ENCODE results near the gene SENP3.
"Not testable (repeated sequence)": the region's sequence is repeated elsewhere in the genome, so short reads cannot be mapped to it uniquely, and the experiment has no call there.

SENP3 gene

DNA sequence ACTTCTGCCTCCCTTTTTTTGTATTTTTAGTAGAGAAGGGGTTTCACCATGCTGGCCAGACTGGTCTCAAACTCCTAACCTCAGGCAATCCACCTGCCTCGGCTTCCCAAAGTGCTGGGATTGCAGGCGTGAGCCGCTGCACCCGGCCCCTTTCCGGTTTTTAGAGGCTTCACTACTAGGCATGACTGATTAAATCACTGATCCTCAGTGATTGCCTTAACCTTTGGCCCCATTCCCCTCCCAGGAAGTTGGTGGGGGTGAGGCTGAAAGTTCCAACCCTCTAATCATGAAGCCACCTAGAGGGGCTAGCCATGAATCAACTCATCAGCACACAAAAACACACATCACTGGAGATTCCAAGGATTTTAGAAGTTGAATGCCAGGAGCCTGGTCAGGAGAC is 35.8 kb downstream of the SENP3 start:
- not testable (repeated sequence) for DNase-seq (ENCODE audit: low spot score)

DNA sequence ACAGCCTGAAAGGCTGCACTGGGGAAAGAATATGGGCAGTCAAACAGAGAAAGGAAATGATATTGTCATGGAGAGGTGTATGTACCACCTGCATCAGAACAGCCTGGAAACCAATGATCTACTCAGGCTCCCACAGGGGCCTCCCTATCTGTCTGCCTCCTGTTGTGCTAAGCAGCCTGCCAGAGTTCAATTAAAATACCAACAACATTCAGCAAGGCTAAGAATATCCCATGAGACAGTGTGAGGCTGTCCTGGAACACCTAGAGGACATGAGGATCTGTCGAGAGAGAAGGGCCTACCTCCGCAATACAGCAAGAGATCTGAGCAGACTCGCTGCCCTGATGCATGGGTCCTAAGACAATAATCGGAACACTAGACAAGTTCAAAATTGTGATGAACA is 44.6 kb downstream of the SENP3 start:
- no peak for DNase-seq (ENCODE audit: low spot score)

DNA sequence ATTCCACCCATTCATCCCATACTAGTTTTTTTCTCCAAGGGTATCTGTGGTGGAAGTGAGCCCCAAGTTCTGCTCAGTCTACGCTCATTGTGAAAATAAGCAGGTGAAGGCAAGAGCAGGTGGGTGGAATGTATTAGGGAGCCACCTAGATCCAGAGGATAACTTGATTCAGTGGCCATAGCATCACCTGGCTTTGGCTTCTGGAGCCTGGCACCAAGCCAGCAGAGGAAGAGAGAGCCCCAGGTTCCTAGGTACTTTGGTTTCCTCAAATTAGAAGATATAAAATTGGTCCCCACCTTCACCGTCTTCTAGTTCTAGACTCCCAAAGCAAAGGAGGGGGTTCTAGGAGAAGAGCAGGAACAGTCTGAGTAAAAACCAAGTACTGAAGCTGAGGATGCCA is 48.9 kb downstream of the SENP3 start:
- DNase-seq (ENCODE audit: low spot score) = no peak

DNA sequence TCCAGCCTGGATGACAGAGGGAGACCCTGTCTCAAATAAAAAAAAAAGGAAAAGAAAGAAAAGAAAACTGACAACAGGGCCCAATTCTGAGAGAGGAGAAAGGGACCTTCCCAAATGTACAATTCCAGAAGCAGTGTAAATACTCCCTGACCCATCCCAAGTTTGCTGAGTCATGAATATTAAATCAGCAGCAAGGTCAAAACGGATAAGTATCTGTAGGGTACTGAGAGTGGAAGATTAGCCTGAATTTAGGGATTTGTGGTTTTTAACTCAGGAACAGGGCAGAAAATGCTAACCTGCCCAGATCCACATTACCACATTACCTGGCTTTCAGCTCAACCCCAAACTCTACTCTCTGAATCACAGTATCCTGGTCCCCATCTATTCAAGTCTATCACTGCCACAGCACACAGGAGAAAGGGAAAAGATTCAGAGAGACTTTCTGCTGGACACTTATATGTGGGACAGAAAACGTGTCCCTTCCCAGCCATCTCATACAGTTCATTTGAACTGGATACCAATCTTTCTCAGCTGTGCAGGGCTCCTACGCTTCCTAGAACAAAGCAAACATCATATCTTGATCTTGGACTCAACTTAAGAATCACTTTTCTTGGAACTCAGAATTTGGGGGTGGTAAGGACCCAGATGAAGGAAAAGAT is 50.0 kb downstream of the SENP3 start:
- DNase-seq (ENCODE audit: low spot score) = no peak

DNA sequence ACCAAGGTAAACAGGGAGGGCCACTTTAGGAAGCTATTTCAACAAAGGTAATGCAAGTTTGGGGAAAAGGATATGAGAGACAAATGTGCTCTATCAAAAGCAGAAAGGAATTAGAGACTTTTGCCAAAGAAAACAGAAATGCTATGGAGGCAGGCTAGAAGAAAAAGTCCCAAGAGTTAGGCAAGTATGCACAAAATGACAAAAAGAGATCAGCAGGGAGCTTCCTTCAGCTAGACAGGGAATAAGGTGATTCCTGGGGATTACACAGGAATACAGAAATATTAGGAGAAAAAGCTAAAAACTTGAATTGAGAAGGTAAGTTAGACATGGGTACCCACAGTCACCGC is 50.5 kb downstream of the SENP3 start:
- no peak for DNase-seq (ENCODE audit: low spot score)

DNA sequence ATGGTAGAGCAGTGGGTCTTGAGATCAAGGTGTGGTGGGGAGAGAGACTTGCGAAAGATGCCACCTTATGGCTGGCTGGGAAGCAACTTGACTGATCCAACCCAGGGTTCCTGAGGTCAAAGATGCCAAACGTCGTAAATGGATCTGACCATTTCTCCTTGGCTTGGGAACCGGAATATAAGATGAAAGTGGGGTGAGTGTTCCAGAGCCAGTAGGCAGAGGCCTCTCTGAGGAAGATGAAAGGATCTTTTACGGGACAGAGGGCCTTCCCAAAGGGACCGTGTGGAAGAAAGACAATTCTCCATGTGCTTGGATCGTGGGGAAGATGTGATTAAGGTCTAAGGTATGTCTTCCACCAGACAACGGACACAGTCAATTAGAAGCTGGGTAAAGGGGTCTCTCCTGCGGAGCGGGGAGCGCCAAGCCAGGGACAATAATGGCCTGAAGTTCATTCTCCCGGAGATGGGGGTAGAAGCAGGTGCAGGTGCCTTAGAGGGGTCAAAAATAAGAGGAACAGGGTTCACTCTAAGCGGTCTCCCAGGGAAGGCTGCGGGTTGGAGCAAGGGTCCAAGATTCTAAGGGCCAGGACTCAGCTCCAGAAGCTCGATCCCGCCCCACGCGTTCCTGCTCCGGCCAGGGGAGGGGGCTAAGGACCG is 52.2 kb downstream of the SENP3 start:
- no peak for DNase-seq (ENCODE audit: low spot score)

DNA sequence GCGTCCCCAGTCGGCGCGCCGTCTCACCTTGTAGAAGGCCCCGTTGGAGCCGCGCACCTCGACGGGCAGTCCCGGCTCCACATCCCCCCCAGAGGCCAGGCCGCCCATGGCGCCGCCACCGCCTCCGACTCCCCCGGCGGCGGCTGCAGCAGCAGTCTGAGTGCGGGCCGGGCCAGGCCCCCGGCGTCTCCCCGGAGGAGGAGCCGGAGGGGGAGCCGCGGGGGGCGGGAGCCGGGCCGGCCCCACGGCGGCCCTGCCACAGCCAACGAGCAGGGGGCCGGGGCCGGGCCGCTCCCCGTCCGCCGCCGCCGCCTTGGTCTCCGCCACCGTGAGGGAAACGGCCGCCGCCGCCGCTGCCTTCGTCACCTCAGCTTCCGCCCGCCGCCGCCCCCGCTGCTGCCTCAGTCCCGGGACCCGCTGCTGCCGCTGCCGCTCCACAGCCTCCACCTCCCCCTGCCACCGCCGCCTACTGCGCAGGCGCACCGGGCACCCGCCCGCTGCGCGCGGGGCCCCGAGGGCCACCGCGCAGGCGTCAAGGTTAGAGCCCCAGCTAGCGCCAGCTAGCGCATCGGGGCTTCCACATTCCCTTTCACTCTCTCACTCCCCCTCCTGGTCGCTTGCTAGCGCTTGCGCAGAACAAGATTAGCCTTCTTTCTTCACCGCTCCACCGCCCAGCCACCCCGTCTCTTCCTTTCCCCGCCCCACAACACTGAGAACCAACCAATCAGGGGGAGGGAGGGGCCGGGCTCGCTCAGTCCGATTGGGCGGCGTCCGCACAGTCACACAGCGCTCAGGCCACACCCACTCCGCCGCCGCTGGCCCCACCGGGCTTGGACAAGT is 52.9 kb downstream of the SENP3 start, which contains the start of gene FXR2:
Gene FXR2, minus strand, starts transcription at position 473 of the 840 bp plus-strand sequence. Its CDS starts 365 bp downstream, at position 108.
- DNase-seq (ENCODE audit: low spot score) = peak; percentile 100

DNA sequence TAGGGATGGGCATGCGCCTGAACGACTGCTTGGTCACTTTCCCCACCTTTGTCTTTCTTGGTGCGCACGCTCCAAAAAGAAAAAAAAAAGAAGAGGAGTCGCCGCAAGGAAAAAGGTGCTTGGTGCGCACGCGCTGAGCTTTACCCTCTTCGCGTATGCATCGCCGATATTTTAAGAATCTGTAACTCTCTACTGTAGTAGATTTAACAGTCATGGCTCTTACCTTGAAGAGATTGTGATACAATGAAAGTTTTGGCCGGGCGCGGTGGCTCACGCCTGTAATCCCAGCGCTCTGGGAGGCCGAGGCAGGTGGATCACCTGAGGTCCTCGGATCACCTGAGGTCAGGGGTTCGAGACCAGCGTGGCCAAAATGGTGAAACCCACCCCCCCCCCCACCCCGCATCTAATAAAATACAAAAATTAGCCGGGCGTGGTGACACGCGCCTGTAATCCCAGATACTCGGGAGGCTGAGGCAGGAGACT is 53.6 kb downstream of the SENP3 start:
- DNase-seq (ENCODE audit: low spot score) = no peak

DNA sequence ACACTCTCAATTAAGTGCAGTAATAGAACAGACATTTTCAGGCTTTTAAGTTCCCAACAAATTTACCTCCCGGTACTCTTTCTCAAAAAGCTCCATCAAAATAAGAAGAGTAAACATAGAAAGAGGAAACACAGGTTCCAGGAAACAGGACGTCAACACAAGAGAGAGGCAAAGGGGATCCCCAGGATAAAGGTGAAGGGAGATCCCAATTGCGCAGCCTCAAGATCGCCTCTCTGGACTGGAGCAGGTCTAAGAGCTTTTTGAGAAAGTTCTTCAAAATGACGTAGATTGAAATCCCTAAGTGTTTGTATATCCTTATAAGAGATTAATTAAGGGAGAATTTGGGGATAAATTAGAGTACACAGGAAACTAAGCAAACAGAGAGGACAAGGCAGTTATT is 56.9 kb downstream of the SENP3 start:
- DNase-seq (ENCODE audit: low spot score) = no peak

DNA sequence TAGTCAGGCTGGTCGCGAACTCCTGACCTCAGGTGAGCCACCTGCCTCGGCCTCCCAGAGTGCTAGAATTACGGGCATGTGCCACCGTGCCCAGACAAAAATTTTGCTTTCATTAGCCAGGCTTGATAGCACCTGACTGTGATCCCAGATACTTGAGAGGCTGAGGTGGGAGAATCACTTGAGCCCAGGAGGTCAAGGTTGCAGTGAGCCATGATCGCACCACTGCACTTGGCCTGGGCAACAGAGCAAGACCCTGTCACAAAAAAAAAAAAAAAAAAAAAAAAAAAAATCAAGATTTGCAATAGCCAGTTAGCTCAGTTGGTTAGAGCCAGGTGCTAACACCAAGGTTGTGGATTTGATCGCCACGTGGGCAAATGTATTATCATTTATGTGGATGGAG is 59.1 kb downstream of the SENP3 start:
- no peak for DNase-seq (ENCODE audit: low spot score)

Data from CD4-positive, alpha-beta T cell treated with Interleukin-15 for 4 hours (primary cell).